Measurements from ENCODE around the gene RPS6KC1.

DNA sequence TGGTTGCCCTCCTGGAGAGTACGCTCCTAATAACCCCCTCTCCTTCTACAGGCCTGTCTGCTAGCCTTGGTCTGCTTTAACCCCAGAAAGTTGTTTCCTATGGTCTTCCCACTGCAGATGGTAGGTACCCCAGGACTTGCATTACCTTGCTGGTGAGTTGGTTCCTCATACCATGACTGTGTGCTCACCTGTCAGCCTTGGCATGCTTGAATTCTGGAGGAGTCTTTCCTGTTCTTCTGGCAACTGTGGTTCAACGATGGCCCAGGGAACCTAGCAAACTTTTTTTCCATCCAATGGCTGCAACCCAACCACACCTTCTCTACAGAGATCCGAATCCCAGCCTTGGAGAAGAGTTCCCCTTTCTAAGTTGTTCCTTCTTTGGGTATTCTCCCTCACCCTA, 36.9 kb downstream of the RPS6KC1 start:
- TF ChIP-seq, protein P1, sequence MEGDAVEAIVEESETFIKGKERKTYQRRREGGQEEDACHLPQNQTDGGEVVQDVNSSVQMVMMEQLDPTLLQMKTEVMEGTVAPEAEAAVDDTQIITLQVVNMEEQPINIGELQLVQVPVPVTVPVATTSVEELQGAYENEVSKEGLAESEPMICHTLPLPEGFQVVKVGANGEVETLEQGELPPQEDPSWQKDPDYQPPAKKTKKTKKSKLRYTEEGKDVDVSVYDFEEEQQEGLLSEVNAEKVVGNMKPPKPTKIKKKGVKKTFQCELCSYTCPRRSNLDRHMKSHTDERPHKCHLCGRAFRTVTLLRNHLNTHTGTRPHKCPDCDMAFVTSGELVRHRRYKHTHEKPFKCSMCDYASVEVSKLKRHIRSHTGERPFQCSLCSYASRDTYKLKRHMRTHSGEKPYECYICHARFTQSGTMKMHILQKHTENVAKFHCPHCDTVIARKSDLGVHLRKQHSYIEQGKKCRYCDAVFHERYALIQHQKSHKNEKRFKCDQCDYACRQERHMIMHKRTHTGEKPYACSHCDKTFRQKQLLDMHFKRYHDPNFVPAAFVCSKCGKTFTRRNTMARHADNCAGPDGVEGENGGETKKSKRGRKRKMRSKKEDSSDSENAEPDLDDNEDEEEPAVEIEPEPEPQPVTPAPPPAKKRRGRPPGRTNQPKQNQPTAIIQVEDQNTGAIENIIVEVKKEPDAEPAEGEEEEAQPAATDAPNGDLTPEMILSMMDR (IDR thresholded peaks at IDR 0.05; ENCODE audit: low read length), result no peak
- TF ChIP-seq EZH2 (IDR thresholded peaks at IDR 0.05; ENCODE audit: borderline replicate concordance, low read length), result no peak

All from OCI-LY1 (cell line).